HG02884 (cell line): ENCODE data around the gene CCDC152.
"Not testable (repeated sequence)": the region's sequence is repeated elsewhere in the genome, so short reads cannot be mapped to it uniquely, and the experiment has no call there.

ENCODE experiments used
- ATAC-seq: cut with Tn5 transposase; IDR thresholded peaks from one replicate; pipeline ENCODE4 v1.9.1; 2021; ENCODE audit warnings: mild to moderate bottlenecking, moderate library complexity; ENCODE audit not compliant: unreplicated experiment

Gene CCDC152, protein sequence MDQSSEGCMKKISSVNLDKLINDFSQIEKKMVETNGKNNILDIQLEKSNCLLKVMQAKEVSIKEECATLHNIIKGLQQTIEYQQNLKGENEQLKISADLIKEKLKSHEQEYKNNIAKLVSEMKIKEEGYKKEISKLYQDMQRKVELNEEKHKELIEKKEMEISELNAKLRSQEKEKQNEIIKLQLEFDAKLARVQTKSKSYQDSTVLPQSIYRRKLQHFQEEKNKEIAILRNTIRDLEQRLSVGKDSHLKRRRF

DNA sequence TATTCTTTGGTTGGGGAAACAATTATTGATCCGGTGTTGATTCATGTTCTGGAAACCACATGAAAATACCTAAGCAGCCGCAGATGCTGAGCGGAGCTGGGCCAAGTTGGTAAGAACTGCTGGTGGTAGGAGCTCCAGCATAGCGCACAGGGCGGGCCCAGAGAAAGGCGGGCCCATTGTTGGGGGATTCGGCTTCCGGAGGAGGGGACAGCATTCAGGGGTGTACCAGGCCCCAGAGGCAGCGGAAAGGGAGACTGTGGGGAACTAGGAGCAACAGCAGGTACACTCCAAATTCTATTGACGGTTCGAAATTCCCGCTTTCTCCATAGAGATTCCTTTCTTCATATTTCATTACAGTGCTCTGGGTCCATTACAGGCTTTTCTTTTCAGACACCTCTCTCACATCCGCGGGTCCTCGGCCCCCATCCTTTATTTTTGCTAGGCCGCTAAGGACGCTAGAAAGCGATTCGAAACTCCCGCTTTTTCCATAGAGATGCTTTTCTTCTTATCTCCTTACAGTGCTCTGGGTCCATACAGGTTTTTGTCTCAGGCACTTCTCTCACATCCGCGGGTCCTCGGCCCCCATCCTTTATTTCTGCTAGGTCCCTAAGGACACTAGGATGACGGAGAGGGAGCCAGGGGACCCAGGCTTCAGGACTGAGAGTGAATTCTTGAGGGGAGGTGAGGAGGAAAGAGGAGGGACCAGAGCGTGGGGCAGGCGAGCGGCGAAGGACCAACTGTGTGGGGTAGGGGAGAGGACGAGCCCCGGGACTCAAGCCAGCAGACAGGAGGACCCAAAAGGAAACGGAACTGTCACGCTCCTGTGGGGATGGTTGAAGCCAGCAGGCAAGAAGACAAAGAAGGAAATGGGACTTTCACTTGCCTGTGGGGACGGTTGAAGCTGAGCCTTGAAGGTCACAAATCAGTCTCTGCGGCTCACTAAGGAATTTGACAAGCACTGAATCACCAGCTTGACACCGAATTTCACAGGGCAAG is at the start of gene CCDC152:
TSS of gene CCDC152 (plus strand) at position 213 of the 996 bp plus-strand sequence. CDS start 2,304 bp downstream, outside the sequence.
- peak; percentile 66 for ATAC-seq

DNA sequence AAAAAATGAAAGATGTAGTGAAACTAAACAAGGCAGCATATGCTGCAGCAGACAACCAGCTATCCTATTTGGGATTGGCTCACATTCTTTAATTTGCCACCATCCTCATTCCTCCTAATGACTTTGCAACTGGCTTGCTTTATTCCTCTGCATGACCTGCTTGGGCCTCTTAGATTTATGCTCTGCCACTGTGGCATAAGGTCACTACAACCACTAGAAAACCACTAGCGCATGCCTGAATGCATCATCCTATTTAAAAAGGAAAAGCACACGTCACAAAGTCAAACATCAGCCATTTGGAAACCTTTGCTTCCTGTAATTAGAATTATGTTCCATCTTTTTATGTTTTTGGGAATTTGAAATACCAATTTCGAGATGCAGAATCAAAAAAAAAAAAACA is 40.8 kb upstream of the CCDC152 start:
- ATAC-seq, result no peak

DNA sequence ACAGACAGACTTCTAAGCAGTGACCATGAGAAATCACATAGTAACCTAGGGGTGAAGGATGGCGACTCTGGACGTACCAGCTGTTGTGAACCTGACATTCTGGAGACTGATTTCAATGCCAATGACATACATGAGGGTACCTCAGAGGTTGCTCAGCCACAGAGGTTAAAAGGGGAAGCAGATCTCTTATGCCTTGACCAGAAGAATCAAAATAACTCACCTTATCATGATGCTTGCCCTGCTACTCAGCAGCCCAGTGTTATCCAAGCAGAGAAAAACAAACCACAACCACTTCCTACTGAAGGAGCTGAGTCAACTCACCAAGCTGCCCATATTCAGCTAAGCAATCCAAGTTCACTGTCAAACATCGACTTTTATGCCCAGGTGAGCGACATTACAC is 38.0 kb upstream of the CCDC152 start:
- ATAC-seq, result peak; percentile 84

DNA sequence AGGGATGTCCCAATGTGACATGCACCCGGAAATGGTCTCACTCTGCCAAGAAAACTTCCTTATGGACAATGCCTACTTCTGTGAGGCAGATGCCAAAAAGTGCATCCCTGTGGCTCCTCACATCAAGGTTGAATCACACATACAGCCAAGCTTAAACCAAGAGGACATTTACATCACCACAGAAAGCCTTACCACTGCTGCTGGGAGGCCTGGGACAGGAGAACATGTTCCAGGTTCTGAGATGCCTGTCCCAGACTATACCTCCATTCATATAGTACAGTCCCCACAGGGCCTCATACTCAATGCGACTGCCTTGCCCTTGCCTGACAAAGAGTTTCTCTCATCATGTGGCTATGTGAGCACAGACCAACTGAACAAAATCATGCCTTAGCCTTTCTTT is 37.6 kb upstream of the CCDC152 start:
- ATAC-seq, result peak; percentile 2

DNA sequence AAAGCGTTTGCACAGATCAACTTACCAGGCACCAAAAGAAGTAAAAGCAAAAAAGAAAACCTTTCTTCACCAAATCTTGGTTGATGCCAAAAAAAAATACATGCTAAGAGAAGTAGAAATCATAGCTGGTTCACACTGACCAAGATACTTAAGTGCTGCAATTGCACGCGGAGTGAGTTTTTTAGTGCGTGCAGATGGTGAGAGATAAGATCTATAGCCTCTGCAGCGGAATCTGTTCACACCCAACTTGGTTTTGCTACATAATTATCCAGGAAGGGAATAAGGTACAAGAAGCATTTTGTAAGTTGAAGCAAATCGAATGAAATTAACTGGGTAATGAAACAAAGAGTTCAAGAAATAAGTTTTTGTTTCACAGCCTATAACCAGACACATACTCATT is 36.4 kb upstream of the CCDC152 start:
- no peak for ATAC-seq

DNA sequence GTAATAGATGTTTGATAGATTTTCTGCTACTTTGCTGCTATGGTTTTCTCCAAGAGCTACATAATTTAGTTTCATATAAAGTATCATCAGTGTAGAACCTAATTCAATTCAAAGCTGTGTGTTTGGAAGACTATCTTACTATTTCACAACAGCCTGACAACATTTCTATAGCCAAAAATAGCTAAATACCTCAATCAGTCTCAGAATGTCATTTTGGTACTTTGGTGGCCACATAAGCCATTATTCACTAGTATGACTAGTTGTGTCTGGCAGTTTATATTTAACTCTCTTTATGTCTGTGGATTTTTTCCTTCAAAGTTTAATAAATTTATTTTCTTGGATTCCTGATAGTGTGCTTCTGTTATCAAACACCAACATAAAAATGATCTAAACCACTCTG is 35.1 kb upstream of the CCDC152 start:
- no peak for ATAC-seq

DNA sequence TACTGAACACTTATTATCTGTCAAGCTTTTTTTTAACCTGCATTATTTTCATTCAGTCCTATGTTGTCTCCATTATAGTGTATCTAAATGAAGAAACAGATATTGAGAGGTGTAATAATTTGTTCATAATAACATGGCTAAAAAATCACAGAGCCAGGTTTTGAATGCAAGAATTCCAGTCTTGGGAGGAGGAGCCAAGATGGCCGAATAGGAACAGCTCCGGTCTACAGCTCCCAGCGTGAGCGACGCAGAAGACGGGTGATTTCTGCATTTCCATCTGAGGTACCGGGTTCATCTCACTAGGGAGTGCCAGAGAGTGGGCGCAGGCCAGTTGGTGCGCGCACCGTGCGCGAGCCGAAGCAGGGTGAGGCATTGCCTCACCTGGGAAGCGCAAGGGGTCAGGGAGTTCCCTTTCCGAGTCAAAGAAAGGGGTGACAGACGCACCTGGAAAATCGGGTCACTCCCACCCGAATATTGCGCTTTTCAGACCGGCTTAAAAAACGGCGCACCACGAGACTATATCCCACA is 22.0 kb upstream of the CCDC152 start:
- ATAC-seq, result not testable (repeated sequence)

DNA sequence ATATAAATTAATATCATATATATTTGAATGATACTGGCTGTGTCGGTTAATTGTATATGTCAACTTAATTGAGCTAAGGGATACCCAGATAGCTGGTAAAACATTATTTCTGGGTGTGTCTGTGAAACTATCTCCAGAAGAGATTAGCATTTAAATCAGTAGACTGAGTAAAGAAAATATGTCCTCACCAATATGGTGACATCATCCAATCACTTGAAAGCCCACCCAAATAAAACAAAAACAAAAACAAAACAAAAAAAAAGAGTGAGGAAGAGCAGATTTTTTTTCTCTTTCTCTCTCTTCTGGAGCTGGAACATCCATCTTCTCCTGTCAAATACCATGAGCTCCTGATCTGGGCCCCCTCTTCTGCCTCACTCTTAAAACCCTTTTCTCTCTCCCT is 15.7 kb upstream of the CCDC152 start:
- no peak for ATAC-seq

DNA sequence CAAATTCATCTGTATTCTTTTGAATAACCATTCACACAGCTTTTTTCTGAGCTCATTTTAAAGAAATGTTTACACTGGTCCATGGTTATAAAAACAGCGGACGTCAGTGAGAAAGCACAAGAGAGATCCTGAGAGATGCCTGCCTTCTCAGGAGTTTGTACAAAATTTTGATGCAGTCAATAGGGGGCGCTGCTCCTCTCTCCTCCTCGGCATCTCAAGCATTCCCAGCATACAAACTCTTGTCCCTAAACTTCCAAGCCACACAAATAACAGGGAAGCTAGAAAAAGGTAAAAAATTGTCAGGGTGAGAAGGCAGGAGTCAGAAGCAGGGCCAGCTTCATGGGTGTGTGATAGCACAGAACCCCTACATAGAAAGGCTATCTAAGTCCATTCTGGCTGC is 11.2 kb upstream of the CCDC152 start:
- ATAC-seq, result no peak

DNA sequence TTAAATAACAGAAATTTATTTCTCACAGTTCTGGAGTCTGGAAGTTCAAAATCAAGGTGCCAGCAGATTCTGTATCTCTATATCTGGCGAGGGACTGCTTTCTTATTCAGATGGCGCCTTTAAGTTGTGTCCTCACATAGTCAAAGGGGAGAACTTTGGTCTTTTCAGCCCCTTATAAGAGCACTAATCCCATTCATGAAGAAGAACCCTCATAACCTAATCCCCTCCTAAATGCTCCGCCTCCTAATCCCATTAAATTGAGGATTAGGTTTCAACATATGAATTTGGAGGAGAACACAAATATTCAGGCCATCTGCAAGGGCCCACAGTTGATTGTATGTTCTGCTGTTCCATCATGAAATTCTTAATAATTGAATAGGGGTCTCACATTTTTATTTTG is 10.8 kb upstream of the CCDC152 start:
- no peak for ATAC-seq

DNA sequence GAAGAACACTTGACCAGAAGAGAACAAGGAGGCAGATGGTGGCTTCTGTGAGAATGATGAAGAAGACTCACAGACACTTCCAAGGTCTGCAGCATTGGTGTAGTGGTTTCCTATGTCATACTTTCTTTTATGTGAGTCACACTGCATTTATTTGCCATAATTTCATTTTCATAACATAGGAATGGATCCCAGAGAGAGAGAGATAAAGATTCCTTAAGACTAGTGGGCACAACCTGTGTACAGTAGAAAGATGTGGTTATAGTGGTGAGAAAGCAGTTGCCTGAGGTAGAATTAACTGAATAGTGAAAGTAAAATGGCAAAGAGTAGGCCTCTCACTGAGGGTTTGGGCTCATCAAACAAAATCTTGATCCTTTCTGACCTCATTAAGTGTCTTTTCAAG is 7.6 kb upstream of the CCDC152 start:
- ATAC-seq, result no peak

DNA sequence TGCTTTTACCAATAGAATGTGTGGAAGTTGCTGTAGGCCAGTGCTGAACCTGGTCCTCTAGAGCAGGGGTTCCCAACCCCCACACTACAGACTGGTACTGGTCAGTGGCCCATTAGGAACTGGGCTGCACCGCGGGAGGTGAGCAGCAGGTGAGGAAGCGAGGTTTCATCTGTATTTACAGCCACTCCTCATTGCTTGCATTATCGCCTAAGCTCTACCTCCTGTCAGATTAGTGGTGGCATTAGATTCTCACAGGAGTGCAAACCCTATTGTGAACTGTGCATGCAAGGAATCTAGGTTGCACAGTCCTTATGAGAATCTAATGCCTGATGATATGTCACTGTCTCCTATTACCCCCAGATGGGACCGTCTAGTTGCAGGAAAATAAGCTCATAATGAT is 6.1 kb upstream of the CCDC152 start:
- no peak for ATAC-seq

DNA sequence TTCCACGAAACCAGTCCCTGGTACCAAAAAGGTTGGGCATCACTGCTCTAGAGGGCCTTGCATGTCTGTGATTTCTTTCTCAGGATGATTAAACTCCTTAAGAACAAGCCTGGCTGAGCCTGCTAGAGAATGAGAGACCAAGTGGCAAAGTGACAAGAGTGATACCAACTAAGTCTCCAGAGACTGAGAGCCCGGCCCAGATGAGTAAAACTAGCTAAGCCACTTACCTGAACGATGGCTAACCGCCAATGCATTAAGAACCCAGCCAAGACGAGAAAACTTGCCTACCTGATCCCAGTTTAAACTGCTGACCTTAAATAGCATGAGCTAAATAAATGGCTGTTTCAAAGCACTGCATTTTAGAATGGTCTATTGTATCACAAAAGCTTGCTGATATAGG is 5.6 kb upstream of the CCDC152 start:
- no peak for ATAC-seq

DNA sequence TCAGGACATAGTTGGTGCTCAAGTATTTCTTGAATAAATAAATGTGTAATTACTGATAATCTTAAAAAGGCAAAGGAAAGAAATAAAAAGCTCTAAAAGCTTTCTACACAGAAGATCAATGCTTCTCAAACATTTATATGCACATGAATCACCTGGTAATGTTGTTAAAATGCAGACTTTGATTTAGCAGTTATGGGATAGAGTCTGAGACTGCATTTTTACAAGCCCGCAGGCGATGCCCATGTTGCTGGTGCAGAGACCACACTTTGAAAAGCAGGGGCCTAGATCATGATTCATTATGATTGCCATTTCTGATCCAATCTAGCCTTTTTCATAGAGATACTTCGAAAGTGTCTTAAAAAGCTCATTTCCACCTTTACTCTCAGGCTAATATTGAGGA is 3.5 kb upstream of the CCDC152 start:
- no peak for ATAC-seq

DNA sequence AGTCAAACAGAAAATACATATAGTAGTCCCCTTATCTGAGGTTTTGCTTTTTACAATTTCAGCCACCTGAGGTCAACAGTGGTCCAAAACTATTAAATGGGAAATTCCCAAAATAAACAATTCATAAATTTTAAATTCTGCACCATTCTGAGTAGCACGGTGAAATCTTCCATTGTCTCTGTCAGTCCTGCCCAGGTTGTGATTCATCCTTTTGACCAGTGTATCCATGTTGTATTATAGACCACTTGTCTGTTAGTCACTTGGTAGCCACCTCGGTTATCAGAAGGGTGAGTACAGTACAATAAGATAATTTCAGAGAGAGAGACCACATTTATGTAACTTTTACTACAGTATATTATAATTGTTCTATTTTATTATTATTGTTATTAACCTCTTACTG is 2.8 kb downstream of the CCDC152 start:
- ATAC-seq, result no peak

DNA sequence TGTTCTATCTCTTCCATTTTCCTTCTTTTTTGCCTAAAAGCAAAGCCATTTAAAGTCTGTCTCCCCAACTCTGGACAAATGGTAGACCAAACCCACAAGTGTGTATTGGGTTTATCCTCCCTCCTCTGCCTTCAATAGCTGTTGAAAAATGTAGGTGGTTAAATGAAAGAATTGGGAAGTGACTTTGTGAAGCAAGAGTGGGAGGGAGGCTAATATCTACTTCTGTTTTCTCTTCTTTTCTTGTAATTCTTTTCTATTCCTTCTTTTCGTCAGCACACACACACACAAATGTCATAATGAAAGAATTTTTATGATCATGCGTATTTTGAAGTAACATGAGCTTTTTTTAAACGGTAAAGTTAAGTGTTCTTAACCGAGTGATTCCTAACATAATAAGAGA is 3.8 kb downstream of the CCDC152 start:
- no peak for ATAC-seq

DNA sequence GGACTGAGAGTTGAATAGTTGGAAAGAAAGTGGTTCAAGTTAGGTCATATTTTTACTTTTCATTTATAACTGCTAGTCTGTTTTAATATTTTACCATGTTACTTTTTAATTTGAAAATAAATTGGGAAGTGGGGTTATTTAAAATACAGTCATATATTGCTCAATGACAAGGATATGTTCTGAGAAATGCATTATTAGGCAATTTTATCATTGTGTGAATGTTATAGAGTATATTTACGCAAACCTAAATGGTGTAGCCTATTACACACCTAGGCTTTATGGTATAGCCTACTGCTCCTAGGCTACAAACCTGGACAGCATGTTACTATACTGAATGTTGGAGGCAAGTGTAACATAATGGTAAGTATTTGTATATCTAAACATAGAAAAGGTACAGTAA is 5.2 kb downstream of the CCDC152 start:
- no peak for ATAC-seq

DNA sequence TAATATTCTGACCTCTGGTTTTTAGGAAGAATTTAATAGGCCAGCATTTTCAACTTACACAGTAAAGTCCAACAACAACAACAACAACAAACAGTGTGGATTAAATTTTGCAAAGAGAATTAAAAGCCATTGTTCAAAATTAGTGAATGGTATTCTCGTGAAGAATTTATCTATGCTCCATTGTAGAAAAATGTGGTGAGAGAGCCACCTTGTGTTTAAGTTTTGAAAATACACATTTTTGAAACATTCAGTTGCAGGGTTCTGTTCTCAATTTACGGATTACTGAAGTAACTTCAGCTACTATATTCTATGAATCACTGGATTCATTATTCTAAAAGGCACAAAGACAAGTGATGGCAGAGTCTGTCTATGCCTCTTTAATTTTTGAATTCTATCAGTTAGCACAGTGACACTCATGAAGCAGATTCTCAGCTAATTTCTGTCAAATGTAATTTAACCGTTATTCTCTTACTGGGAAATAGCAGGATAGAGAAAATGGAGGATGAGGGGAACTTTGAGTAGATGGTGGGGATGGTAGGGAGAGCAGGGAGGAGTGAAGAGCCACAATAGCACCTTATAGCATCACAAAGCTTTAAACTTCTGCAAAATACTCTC is 11.0 kb downstream of the CCDC152 start:
- ATAC-seq, result no peak

DNA sequence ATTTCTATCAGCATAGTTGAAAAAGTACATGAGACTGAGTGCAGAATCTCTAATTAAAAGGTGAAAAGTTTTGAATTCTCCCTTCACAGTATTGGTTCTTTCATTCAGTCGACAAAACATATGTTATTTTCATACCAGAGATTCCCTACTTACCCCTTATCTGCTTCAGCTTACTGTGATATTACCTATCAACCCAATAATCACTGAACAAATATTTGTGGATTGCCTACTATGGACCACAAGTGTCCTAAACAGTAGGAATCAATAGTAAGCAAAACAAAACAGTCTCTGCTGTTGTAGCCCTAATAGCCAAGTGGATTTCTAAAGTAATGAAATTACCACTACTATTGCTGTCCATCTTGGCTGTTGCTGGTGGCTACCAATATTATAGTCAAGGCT is 11.5 kb downstream of the CCDC152 start:
- no peak for ATAC-seq

DNA sequence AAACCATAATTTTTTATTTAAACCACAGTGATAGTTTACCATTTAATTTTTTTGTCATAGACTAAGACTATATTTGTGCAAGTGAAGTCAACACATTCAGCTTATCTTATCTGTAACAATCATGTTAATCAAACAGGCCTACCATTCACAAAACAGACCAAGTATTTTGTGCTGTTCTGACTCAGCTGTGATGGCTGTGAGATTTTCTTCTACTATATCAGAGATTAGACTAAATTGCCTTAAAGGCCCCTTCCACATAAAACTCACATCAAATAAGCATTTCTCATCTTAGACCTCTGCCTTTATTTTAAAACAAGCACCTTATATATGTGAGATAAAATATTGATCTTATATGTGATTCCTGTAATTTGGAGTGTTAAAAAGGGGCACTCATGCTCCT is 13.4 kb downstream of the CCDC152 start:
- no peak for ATAC-seq

DNA sequence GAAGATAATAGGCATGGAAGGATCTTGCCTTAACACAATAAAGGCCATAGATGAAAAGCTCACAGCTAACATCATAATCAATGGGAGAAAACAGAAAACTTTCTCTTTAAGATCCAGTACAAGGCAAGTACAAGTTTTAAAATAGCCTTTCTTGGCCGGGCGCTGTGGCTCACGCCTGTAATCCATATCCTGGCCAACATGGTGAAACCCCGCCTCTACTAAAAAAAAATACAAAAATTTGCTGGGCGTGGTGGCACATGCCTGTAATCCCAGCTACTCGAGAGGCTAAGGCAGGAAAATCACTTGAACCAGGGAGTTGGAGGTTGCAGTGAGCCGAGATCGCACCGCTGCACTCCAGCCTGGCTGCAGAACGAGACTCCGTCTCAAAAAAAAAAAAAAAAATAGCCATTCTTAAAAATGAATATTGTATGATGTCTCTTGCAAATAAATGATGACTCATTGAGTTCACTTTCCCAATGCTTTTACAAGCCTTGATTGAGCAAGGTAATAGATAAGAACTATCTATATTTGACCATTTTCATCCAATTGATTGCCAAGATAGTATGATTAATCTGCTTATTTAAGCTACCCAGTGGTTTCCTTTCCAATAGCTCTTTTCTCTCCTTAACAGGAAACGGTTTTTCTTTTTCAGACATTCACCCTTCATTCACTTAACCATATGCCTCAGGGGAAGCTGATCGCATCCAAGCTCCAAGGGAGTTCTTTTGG is 15.8 kb downstream of the CCDC152 start:
- no peak for ATAC-seq
